IMR-90 (cell line): ENCODE data around the gene PTPRN2. TPM values are rescaled to one million over a fixed set of nuclear protein-coding genes. Genes with fewer than 3 reads are reported as not detected.

Experiments used
- ATAC-seq: fragments of 200-7000 bp; cut with Tn5 transposase; 2 replicates; pipeline ENCODE4 v1.9.1; 2020; ENCODE audit warnings: low read depth, mild to moderate bottlenecking, moderate library complexity
- BruUV-seq: library from RNA; stranded (reverse); fragments of 400-500 nt; replicated peaks from 2 replicates; lab custom pipeline; 2021; lab: Mats Ljungman, UMichigan
- CTCF ChIA-PET: fragments of 300-600 bp; formaldehyde crosslinking; extraction: SDS; loops from one replicate; lab custom pipeline; 2021; ENCODE audit warnings: antibody characterized with exemption; lab: Yijun Ruan, JAX
- POLR2A ChIA-PET: fragments of 300-600 bp; sonication (Branson Sonifier 250); formaldehyde crosslinking; loops from one replicate; lab custom pipeline; 2022; ENCODE audit warnings: antibody characterized with exemption; ENCODE audit not compliant: unreplicated experiment; lab: Charles Lee
- DNase-seq: peaks from one replicate; pipeline ENCODE4 v3.0.0; 2013
- H2AFZ ChIP-seq: replicated peaks from 2 replicates; pipeline ENCODE3; 2013; ENCODE audit warnings: low read length, mild to moderate bottlenecking; ENCODE audit not compliant: poor library complexity
- H2AK5ac ChIP-seq: 2 replicates; pipeline ENCODE4 v1.6.1; 2013; ENCODE audit warnings: low read depth, low read length, inconsistent platforms
- H2AK9ac ChIP-seq: replicated peaks from 2 replicates; pipeline ENCODE3; 2013; ENCODE audit warnings: mild to moderate bottlenecking, low read depth, low read length, moderate library complexity; ENCODE audit not compliant: poor library complexity
- H2BK120ac ChIP-seq: 2 replicates; pipeline ENCODE4 v1.6.1; 2013; ENCODE audit warnings: low read depth, low read length, inconsistent platforms
- H2BK15ac ChIP-seq: 3 replicates; pipeline ENCODE4 v1.6.1; 2013; ENCODE audit warnings: low read depth, low read length, inconsistent platforms
- H2BK20ac ChIP-seq: 2 replicates; pipeline ENCODE4 v1.6.1; 2013; ENCODE audit warnings: low read depth, mild to moderate bottlenecking, inconsistent platforms, low read length, moderate library complexity
- H2BK5ac ChIP-seq: 2 replicates; pipeline ENCODE4 v1.6.1; 2013; ENCODE audit warnings: mild to moderate bottlenecking, low read depth, low read length, inconsistent platforms; ENCODE audit not compliant: poor library complexity, severe bottlenecking
- H3K14ac ChIP-seq: replicated peaks from 2 replicates; pipeline ENCODE4 v1.6.1; 2013; ENCODE audit warnings: low read depth, low read length, inconsistent platforms
- H3K18ac ChIP-seq: 2 replicates; pipeline ENCODE4 v1.6.1; 2013; ENCODE audit warnings: low read depth, low read length, control low read depth
- H3K23ac ChIP-seq: 2 replicates; pipeline ENCODE4 v1.6.1; 2013; ENCODE audit warnings: low read depth, low read length, inconsistent platforms
- H3K27ac ChIP-seq: 2 replicates; pipeline ENCODE4 v1.5.1; 2013; ENCODE audit warnings: mild to moderate bottlenecking, control low read depth, low read length; ENCODE audit not compliant: insufficient read depth
- H3K27me3 ChIP-seq: 2 replicates; pipeline ENCODE4 v1.6.1; 2013; ENCODE audit warnings: low read length; ENCODE audit not compliant: control insufficient read depth, insufficient read depth
- H3K36me3 ChIP-seq: 2 replicates; pipeline ENCODE4 v1.6.1; 2013; ENCODE audit warnings: low read length, mixed read lengths; ENCODE audit not compliant: control insufficient read depth, insufficient read depth
- H3K4ac ChIP-seq: 2 replicates; pipeline ENCODE4 v1.6.1; 2013; ENCODE audit warnings: low read depth, low read length, inconsistent platforms
- H3K4me1 ChIP-seq: 2 replicates; pipeline ENCODE4 v1.6.1; 2013; ENCODE audit warnings: low read length, mixed read lengths; ENCODE audit not compliant: control insufficient read depth, insufficient read depth
- H3K4me2 ChIP-seq: 2 replicates; pipeline ENCODE4 v1.6.1; 2013; ENCODE audit warnings: low read depth, mild to moderate bottlenecking, control low read depth, low read length, moderate library complexity
- H3K4me3 ChIP-seq: 2 replicates; pipeline ENCODE4 v1.5.1; 2013; ENCODE audit warnings: low read depth, mild to moderate bottlenecking, control low read depth, low read length, moderate library complexity; ENCODE audit not compliant: insufficient read depth
- H3K56ac ChIP-seq: 2 replicates; pipeline ENCODE4 v1.6.1; 2013; ENCODE audit warnings: low read length, inconsistent platforms; ENCODE audit not compliant: insufficient read depth; ENCODE audit errors: extremely low read depth
- H3K79me1 ChIP-seq, 2 experiments: 2 replicates each; pipeline ENCODE4 v1.6.1; 2013; ENCODE audit warnings: low read length in 2 of 2, inconsistent platforms in 1 of 2, low read depth in 1 of 2
- H3K9ac ChIP-seq: 2 replicates; pipeline ENCODE4 v1.6.1; 2013; ENCODE audit warnings: low read depth, low read length, control low read depth
- H3K9me1 ChIP-seq: 2 replicates; pipeline ENCODE4 v1.6.1; 2013; ENCODE audit warnings: low read length, inconsistent platforms; ENCODE audit not compliant: insufficient read depth
- H3K9me3 ChIP-seq: 2 replicates; pipeline ENCODE4 v1.6.1; 2013; ENCODE audit warnings: low read length; ENCODE audit not compliant: control insufficient read depth, insufficient read depth
- H4K20me1 ChIP-seq: 2 replicates; pipeline ENCODE4 v1.6.1; 2013; ENCODE audit warnings: low read length, inconsistent platforms; ENCODE audit not compliant: insufficient read depth
- H4K5ac ChIP-seq: 2 replicates; pipeline ENCODE4 v1.6.1; 2013; ENCODE audit warnings: mild to moderate bottlenecking, low read depth, low read length, control low read depth
- H4K8ac ChIP-seq, 2 experiments: 2 replicates each; pipeline ENCODE4 v1.6.1; 2013; ENCODE audit warnings: low read depth in 2 of 2, low read length in 2 of 2, control low read depth in 1 of 2, inconsistent platforms in 1 of 2
- H4K91ac ChIP-seq: 2 replicates; pipeline ENCODE4 v1.6.1; 2013; ENCODE audit warnings: low read depth, low read length, inconsistent platforms; ENCODE audit not compliant: insufficient read depth
- ELK1 ChIP-seq: fragments of 150-350 bp; IDR thresholded peaks from 2 replicates; pipeline ENCODE4 v1.6.1; 2016; ENCODE audit warnings: low read depth, mild to moderate bottlenecking, low read length, moderate library complexity, borderline replicate concordance
- FOS ChIP-seq: fragments of 150-350 bp; IDR thresholded peaks from 2 replicates; pipeline ENCODE4 v1.6.1; 2016; ENCODE audit warnings: low read depth, low read length
- NFE2L2 ChIP-seq: fragments of 150-350 bp; IDR thresholded peaks from 2 replicates; pipeline ENCODE4 v1.6.1; 2016; ENCODE audit warnings: low read depth, mild to moderate bottlenecking, low read length
- RAD21 ChIP-seq: IDR thresholded peaks from 2 replicates; pipeline ENCODE4 v1.6.1; 2012; ENCODE audit warnings: low read length, improper control_type of control experiment
- RCOR1 ChIP-seq: IDR thresholded peaks from 2 replicates; pipeline ENCODE4 v1.6.1; 2012; ENCODE audit warnings: mild to moderate bottlenecking, low read length, improper control_type of control experiment; ENCODE audit not compliant: insufficient replicate concordance
- WGBS, 2 experiments: methylation state at CpG; one replicate each; pipeline versions ENCODE4 v1.1.5 to v1.1.7; 2013; ENCODE audit warnings: missing lambda C conversion rate in 2 of 2; ENCODE audit not compliant: insufficient read length in 1 of 2; ENCODE audit errors: extremely low coverage in 2 of 2; 5-methylcytosine and 5-hydroxymethylcytosine counted together
- dilution Hi-C: fragments of 300-500 bp; cut with HindIII; formaldehyde crosslinking; loops from one replicate; pipeline ENCODE4 v1.14.3; 2018; ENCODE audit warnings: low sequenced_read_pairs; ENCODE audit not compliant: unreplicated experiment
- in situ Hi-C: fragments of 300-500 bp; cut with MboI; formaldehyde crosslinking; loops from 3 replicates; pipeline ENCODE4 v1.14.3; 2019; ENCODE audit warnings: low sequenced_read_pairs, inconsistent platforms, mixed read lengths
- intact Hi-C: fragments of 100-400 bp; cut with micrococcal nuclease; formaldehyde crosslinking; loops from 2 replicates; pipeline ENCODE4 v1.10.0; 2022
- polyA plus RNA-seq, 3 experiments: library from polyadenylated mRNA; depleted of rRNA; stranded (reverse); fragments of >200 nt; gene quantifications; 2 replicates each; pipeline ENCODE4 v1.2.3, GENCODE V29; 2012; ENCODE audit warnings: low replicate concordance in 1 of 3
- total RNA-seq: library from RNA; depleted of rRNA; stranded (reverse); fragments of >200 nt; gene quantifications from 2 replicates; pipeline ENCODE4 v1.2.3, GENCODE V29; 2012

PTPRN2 gene
- total and polyA plus RNA-seq, 2 of the 4 experiments (the other 2 are of a cell fraction) = 0.03 TPM; not detected in 1

GRCh38 chr7:157886711-157887110 is 700.9 kb downstream of the PTPRN2 start:
- 48% methylated on average over 4 of the region's 11 CpGs; no CpG with 5 or more reads in 1 of the 2 experiments for WGBS, 2 experiments
- Histone ChIP-seq H2BK15ac (no peak overlapping the region), H3K4ac (no peak overlapping the region), H4K20me1 (no peaks in the 10 kb centered on the region), H3K4me1 (no peaks in the 10 kb centered on the region), H2BK20ac (no peak overlapping the region), H2AFZ (no peak overlapping the region), H3K4me3 (no peak overlapping the region), H4K5ac (no peak overlapping the region), H2AK9ac (no peak overlapping the region), H3K27me3 (no peaks in the 10 kb centered on the region), H2AK5ac (no peak overlapping the region), H3K27ac (no peak overlapping the region), H3K23ac (no peak overlapping the region), H3K18ac (no peak overlapping the region), H3K36me3 (no peaks in the 10 kb centered on the region), H3K9ac (no peak overlapping the region), H3K79me1 (no peaks in the 10 kb centered on the region), H3K4me2 (no peak overlapping the region), H4K8ac (no peak overlapping the region), H2BK120ac (no peak overlapping the region), H3K9me3 (peaks cover 45% of the 10 kb centered on the region), H3K14ac (no peak overlapping the region), H4K91ac (no peak overlapping the region), H3K9me1 (no peaks in the 10 kb centered on the region), H3K56ac (no peak overlapping the region), H2BK5ac (no peak overlapping the region)
- ATAC-seq (no peak), DNase-seq (no peak)
- TF ChIP-seq NFE2L2 (no peak), ELK1 (no peak), FOS (no peak), RAD21 (no peak), RCOR1 (no peak)
- ChIA-PET CTCF (no interaction called here), POLR2A (no interaction called here)
- dilution Hi-C loops (no loop called here), intact Hi-C loops (no loop called here), in situ Hi-C loops (no loop called here)
- BruUV-seq = no TSS peak
